HEK293T (cell line): ENCODE results near the gene ZACN.

ENCODE experiments used
- BHLHE40 ChIP-seq: fragments of 450-650 bp; IDR thresholded peaks from 2 replicates; pipeline ENCODE4 v1.6.1; 2016; ENCODE audit warnings: mild to moderate bottlenecking, moderate library complexity, borderline replicate concordance
- FOXA1 ChIP-seq: fragments of 450-650 bp; IDR thresholded peaks from 2 replicates; pipeline ENCODE4 v1.6.1; 2016; ENCODE audit warnings: mild to moderate bottlenecking
- FOXK2 ChIP-seq: fragments of 450-650 bp; IDR thresholded peaks from 2 replicates; pipeline ENCODE4 v1.6.1; 2016; ENCODE audit warnings: mild to moderate bottlenecking
- FOXM1 ChIP-seq: fragments of 450-650 bp; IDR thresholded peaks from 2 replicates; pipeline ENCODE4 v1.6.1; 2017; ENCODE audit warnings: mild to moderate bottlenecking, borderline replicate concordance
- HDGF ChIP-seq: fragments of 450-650 bp; IDR thresholded peaks from 2 replicates; pipeline ENCODE4 v1.6.1; 2017; ENCODE audit warnings: antibody characterized with exemption, borderline replicate concordance
- L3MBTL2 ChIP-seq: fragments of 450-650 bp; conservative IDR thresholded peaks from 2 replicates; pipeline ENCODE4 v1.6.1; 2016; ENCODE audit warnings: mild to moderate bottlenecking
- LEF1 ChIP-seq: fragments of 450-650 bp; IDR thresholded peaks from 2 replicates; pipeline ENCODE4 v1.6.1; 2017; ENCODE audit warnings: mild to moderate bottlenecking, borderline replicate concordance
- NFRKB ChIP-seq: fragments of 450-650 bp; IDR thresholded peaks from 2 replicates; pipeline ENCODE4 v1.6.1; 2016; ENCODE audit warnings: mild to moderate bottlenecking, moderate library complexity
- PKNOX1 ChIP-seq: fragments of 450-650 bp; IDR thresholded peaks from 2 replicates; pipeline ENCODE4 v1.6.1; 2016
- SP1 ChIP-seq: fragments of 450-650 bp; IDR thresholded peaks from 2 replicates; pipeline ENCODE4 v1.6.1; 2017
- SUZ12 ChIP-seq: fragments of 450-650 bp; IDR thresholded peaks from 2 replicates; pipeline ENCODE4 v1.6.1; 2016; ENCODE audit warnings: mild to moderate bottlenecking
- ZNF384 ChIP-seq: fragments of 450-650 bp; IDR thresholded peaks from 2 replicates; pipeline ENCODE4 v1.6.1; 2016

DNA sequence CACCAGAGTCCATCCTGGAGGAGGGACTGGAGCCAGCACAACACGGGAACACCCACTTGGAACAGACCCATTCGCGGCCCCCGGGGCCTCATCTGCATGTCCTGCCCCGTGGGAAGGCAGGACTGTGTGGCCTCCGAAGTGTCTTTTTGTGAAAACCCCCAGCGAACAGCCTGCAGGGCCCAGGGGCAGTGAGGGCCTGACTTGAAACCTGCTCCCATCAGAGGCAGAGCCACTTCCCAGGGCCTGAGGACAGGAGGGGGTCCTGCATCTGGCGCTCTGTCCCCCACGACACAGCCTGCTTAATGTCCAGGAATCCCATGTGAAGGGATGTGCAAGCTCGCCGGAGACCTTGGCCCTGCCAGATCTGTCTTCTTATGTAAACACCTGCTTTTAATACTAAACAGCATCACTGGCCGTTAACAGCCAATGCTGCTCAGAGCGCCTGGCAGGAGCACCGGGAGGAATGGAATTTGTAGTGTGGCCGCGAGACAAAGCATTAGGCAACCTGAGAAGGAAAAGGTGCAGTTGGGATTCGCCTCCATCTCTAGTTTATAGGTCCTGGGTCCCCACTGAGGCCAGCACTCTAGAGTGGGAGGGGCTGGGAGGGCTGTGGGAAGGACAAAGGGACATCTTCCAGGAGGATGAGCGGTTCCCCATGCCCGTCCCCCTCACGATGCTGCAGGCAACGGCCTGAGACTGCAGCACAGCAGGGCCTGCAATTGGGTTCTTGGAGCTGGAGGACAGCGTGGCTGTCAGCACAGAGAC is 42.3 kb upstream of the ZACN start:
- TF ChIP-seq NFRKB, result no peak
- TF ChIP-seq FOXK2, result no peak
- TF ChIP-seq FOXA1, result no peak
- no peak for TF ChIP-seq ZNF384
- no peak for TF ChIP-seq BHLHE40
- no peak for TF ChIP-seq L3MBTL2
- no peak for TF ChIP-seq SP1
- TF ChIP-seq PKNOX1, result no peak
- no peak for TF ChIP-seq FOXM1
- no peak for TF ChIP-seq HDGF
- no peak for TF ChIP-seq SUZ12
- TF ChIP-seq LEF1, result no peak
